BJ (cell line): ENCODE results near the gene KNG1. TPM values are rescaled to one million over a fixed set of nuclear protein-coding genes. Genes with fewer than 3 reads are reported as not detected.
"Not testable (repeated sequence)": the region's sequence is repeated elsewhere in the genome, so short reads cannot be mapped to it uniquely, and the experiment has no call there.

Source experiments
- CTCF ChIA-PET: fragments of 350-600 bp; formaldehyde crosslinking; extraction: SDS; loops from one replicate; lab custom pipeline; 2021; ENCODE audit warnings: antibody characterized with exemption, inconsistent platforms; lab: Yijun Ruan, JAX
- POLR2A ChIA-PET: fragments of 300-600 bp; sonication (Branson Sonifier 250); formaldehyde crosslinking; extraction: SDS; loops from one replicate; lab custom pipeline; 2021; ENCODE audit warnings: antibody characterized with exemption; lab: Charles Lee
- DNase-seq: peaks from one replicate; pipeline ENCODE4 v3.0.0-alpha.2; 2011; ENCODE audit warnings: low read depth
- H3K27me3 ChIP-seq: 2 replicates; pipeline ENCODE4 v1.6.0; 2011; ENCODE audit warnings: low read length; ENCODE audit not compliant: control insufficient read depth, insufficient read depth
- H3K36me3 ChIP-seq: 2 replicates; pipeline ENCODE4 v1.5.1; 2011; ENCODE audit warnings: low read length; ENCODE audit not compliant: control insufficient read depth, insufficient read depth
- H3K4me3 ChIP-seq: 2 replicates; pipeline ENCODE4 v1.5.1; 2011; ENCODE audit warnings: low read depth, mild to moderate bottlenecking, control low read depth, low read length
- polyA plus RNA-seq: library from polyadenylated mRNA; depleted of rRNA; stranded (reverse); fragments of >200 nt; gene quantifications from 2 replicates; pipeline ENCODE4 v1.2.3, GENCODE V29; 2011
- TF ChIP-seq, protein P1 (sequence below): IDR thresholded peaks from 2 replicates; pipeline ENCODE4 v1.5.1; 2011; ENCODE audit warnings: low read depth, mild to moderate bottlenecking, control low read depth, inconsistent platforms, low read length, moderate library complexity; ENCODE audit not compliant: insufficient read depth

KNG1 gene
- polyA plus RNA-seq, 1 experiment: not detected

DNA sequence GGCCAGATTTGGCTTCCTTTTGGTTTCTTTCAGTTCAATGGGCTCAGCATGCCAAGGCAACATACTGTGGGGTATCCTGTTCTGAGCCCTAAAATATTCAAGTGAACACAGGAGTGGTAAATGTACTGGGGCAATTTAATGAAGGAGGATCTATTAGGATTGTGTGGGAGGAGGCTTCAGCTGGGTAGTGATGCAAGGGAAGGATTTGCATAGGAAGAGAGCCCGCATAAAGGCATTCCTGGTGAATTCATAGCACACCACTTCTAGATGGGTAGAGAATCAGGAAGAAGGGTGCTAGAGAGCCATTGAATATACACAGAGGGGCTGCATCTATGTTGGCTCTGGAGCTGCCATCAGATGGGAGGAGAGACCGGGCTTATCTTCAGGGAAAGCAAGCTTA lies 20.6 kb upstream of the KNG1 start:
- TF ChIP-seq, protein P1, sequence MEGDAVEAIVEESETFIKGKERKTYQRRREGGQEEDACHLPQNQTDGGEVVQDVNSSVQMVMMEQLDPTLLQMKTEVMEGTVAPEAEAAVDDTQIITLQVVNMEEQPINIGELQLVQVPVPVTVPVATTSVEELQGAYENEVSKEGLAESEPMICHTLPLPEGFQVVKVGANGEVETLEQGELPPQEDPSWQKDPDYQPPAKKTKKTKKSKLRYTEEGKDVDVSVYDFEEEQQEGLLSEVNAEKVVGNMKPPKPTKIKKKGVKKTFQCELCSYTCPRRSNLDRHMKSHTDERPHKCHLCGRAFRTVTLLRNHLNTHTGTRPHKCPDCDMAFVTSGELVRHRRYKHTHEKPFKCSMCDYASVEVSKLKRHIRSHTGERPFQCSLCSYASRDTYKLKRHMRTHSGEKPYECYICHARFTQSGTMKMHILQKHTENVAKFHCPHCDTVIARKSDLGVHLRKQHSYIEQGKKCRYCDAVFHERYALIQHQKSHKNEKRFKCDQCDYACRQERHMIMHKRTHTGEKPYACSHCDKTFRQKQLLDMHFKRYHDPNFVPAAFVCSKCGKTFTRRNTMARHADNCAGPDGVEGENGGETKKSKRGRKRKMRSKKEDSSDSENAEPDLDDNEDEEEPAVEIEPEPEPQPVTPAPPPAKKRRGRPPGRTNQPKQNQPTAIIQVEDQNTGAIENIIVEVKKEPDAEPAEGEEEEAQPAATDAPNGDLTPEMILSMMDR: no peak
- ChIA-PET CTCF (no interaction called here), POLR2A (no interaction called here)
- Histone ChIP-seq H3K36me3 (no peaks in the 10 kb centered on the region), H3K27me3 (0 out of 2 replicates have a peak, but pooled peaks cover 3% of the 10 kb centered on the region), H3K4me3 (no peak overlapping the region)
- DNase-seq: no peak

DNA sequence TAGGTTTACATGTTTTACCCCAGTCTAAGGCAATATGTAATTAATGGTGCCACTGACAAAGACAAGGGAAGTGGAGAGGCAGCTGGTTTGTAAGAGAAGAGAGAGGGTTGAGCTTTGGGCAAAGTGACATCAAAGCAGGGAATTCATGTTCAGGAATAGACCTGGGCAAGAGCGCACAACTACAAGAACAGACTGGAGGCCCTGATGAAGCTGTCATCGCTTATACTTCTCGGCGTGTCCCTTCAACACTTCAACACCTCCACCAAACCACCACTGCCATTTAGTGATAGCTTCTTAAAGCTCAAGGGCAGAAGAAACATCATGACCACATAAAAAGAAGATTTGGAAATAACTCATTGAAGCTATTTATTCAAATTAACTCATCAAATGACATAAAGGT lies 19.6 kb upstream of the KNG1 start:
- TF ChIP-seq, protein P1: no peak
- ChIA-PET POLR2A (no interaction called here), CTCF (no interaction called here)
- Histone ChIP-seq H3K36me3 (no peaks in the 10 kb centered on the region), H3K4me3 (no peak overlapping the region), H3K27me3 (0 out of 2 replicates have a peak, but pooled peaks cover 1% of the 10 kb centered on the region)
- DNase-seq: no peak

DNA sequence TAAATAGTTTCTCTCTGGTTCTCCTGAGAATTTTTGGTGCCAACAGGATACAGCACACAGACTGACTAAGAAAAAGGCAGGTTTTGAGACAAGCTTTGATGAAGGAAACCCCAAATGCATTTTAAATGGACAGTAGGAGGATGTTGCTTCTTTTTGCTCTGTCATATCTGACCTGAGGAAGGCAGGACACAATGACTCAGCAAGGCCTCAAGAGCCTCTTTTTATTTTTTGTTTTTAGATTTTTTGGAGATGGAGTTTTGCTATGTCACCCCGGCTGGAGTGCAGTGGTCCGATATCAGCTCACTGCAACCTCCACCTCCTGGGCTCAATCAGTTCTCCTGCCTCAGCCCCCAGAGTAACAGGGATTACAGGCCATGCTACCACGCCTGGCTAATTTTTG lies 16.9 kb upstream of the KNG1 start:
- H3K36me3 ChIP-seq: no peaks in the 10 kb centered on the region
- no peak overlapping the region for H3K4me3 ChIP-seq
- CTCF ChIA-PET: no interaction called here
- H3K27me3 ChIP-seq: 0 out of 2 replicates have a peak, but pooled peaks cover 1% of the 10 kb centered on the region
- DNase-seq: no peak
- POLR2A ChIA-PET: no interaction called here
- TF ChIP-seq, protein P1: no peak

DNA sequence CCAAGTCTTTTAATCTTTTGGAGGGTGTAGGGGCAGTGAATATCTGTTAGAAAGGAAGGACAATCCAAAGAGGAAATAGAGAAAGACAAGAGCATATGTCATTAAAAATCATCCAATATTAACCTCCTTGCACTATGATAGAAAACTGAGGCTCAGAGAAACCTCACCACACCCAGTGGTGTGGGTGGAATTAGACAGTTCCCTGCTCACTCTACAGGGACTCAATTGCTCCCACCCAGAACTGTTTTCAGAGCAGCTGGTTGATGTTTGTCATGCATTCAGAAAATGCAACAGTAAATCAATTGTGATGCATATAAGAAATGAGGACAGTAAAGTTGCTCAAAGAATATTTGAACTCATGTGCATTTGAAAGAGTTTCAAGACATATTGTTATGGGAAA lies 14.7 kb upstream of the KNG1 start:
- H3K27me3 ChIP-seq, H3K4me3 ChIP-seq, H3K36me3 ChIP-seq, CTCF ChIA-PET, POLR2A ChIA-PET, DNase-seq: not testable (repeated sequence)

DNA sequence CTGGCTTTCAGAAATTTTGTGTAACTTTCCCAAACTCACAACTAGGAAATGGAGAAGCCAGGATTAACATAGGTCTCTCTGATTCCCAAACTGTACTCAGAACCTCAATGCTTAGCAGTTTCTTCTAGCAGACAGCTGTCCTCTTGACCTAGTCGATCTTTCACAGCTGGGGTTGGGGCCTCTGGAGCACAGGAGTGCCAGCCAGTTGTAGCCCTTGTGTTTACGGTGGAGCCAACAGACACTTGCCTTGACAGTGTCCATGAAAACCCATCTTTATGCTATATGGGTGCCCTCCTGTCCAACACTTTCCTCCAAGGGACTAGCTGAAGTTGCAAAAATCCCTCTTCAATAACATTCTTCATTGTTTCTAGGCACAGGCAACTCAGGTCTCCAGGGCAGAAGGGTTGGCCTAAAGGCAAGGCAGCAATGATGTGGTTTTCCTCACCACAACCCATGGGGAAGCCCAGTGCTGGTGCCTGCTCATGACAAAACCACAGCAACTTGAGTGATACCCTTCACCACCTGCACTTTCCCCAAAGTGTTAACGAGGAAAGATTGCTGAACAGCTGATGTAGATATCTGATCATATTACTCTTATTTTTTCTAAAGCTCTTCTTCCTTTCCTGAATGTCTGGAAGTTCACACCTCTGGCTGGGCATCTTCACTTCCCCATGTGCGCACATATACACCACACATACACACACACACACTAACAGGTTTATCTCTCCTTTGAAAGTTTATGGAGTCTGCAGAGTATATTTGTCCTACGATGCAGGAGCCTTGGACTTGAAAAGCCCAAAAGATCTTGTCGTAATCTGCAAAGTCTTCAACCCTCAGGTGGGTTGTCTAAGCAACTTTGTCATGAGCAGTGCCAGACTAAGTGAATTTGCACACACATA lies 11.0 kb upstream of the KNG1 start:
- Histone ChIP-seq H3K27me3 (no peaks in the 10 kb centered on the region), H3K36me3 (no peaks in the 10 kb centered on the region), H3K4me3 (no peak overlapping the region)
- TF ChIP-seq, protein P1: no peak
- CTCF ChIA-PET: no interaction called here
- DNase-seq: no peak
- POLR2A ChIA-PET: no interaction called here
